ENCODE measurements around the gene GPT2.

The GPT2 gene

GRCh38 chr16:46906360-46907060, 22.3 kb downstream of the GPT2 start:
- in situ Hi-C loops (cut with HindIII; ENCODE audit: low sequenced_read_pairs), result no loop called here
- TF ChIP-seq, protein P1, sequence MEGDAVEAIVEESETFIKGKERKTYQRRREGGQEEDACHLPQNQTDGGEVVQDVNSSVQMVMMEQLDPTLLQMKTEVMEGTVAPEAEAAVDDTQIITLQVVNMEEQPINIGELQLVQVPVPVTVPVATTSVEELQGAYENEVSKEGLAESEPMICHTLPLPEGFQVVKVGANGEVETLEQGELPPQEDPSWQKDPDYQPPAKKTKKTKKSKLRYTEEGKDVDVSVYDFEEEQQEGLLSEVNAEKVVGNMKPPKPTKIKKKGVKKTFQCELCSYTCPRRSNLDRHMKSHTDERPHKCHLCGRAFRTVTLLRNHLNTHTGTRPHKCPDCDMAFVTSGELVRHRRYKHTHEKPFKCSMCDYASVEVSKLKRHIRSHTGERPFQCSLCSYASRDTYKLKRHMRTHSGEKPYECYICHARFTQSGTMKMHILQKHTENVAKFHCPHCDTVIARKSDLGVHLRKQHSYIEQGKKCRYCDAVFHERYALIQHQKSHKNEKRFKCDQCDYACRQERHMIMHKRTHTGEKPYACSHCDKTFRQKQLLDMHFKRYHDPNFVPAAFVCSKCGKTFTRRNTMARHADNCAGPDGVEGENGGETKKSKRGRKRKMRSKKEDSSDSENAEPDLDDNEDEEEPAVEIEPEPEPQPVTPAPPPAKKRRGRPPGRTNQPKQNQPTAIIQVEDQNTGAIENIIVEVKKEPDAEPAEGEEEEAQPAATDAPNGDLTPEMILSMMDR (IDR thresholded peaks at IDR 0.05; ENCODE audit: low read depth, low read length, missing control alignments), result no peak
- H3K4me3 ChIP-seq (ENCODE audit: low read depth, low read length), result no peak overlapping the region
- DNase-seq (ENCODE audit: low read depth), result no peak

DNA sequence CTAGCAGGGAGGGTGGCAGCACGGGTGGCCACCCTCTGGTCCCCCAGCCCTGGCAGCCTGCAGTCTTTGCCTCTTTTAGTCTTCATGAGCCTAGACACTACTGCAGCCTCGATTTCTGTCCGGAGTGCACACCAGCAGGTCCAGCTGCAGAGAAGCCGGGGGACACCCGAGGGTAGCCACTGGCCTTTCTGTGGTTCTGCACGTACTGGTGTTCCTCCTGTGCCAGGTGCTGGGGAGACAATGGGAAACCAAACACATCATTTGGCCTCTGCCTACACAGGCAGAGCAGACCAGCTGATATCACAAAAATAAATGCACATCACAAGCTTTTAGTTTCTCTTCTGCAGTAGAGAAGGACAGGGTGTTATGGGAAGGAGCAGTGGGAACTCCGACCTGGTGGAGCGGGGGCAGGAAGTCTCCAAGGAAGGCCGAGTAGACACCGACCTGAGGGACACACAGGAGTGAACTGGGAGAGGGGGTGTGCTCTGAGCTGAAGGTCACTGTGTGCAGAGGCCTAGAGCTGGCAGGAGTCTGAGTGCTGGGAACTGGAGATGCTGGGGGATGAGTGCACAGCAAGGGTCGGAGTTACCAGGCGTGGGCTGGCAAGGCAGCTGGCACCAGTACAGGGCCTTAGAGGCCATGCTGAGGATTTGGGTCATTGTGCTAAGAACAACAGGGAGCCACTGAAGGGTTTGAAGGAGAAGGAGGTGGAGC, 23.1 kb downstream of the GPT2 start:
- in situ Hi-C loops (cut with HindIII; ENCODE audit: low sequenced_read_pairs), result no loop called here
- H3K4me3 ChIP-seq (ENCODE audit: low read depth, low read length), result no peak overlapping the region
- TF ChIP-seq, protein P1 (IDR thresholded peaks at IDR 0.05; ENCODE audit: low read depth, low read length, missing control alignments), result no peak
- no peak for DNase-seq (ENCODE audit: low read depth)

- DNase-seq (ENCODE audit: low read depth), result peak; percentile 60
Measured at GRCh38 chr16:46908540-46909372, 24.6 kb downstream of the GPT2 start.

DNA sequence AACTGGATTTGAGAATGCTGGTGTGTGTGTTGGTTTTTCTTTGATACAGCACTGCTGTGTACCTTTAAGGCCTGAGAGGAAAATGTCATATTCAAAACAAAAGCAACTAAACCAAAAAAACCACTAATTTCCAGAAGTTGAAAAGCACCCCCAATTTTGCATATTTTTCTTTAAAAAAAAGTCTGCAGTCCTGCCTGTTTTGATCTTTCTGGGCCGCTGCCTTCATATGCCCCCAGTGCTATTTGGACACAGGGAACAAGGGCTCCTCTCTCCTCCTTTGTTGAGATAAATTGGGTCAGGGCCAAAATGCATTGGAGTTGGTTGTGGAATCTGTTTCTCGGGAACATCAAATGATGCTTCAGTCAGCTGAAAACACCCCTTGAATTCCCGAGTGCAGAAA, 26.9 kb downstream of the GPT2 start:
- in situ Hi-C loops (cut with HindIII; ENCODE audit: low sequenced_read_pairs), result no loop called here
- no peak overlapping the region for H3K4me3 ChIP-seq (ENCODE audit: low read depth, low read length)
- TF ChIP-seq, protein P1 (IDR thresholded peaks at IDR 0.05; ENCODE audit: low read depth, low read length, missing control alignments), result no peak
- DNase-seq (ENCODE audit: low read depth), result no peak

More at GRCh38 chr16:46908540-46909372, 24.6 kb downstream of the GPT2 start:
- in situ Hi-C loops (cut with HindIII; ENCODE audit: low sequenced_read_pairs), result no loop called here
- TF ChIP-seq, protein P1 (IDR thresholded peaks at IDR 0.05; ENCODE audit: low read depth, low read length, missing control alignments), result peak; percentile 60
- H3K4me3 ChIP-seq (ENCODE audit: low read depth, low read length), result no peak overlapping the region

DNA sequence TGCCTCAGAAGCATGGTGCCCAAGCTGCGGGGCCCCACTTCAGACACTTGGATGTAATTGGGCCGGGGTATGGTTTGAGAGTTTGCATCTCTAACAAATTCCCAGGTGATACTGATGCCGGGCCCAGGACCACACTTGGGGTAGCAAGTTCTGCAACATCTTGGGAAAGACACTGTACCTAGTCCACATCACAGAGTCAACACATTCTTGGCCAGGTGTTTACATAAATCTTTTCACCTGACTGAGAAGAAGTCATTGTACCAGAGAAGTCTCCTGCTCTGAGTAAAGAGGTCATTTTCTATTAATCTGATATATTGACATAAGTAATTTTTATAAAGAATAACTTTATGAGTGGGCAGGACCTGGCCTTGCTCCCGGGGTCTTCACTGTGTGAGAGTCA, 27.5 kb downstream of the GPT2 start:
- no peak overlapping the region for H3K4me3 ChIP-seq (ENCODE audit: low read depth, low read length)
- TF ChIP-seq, protein P1 (IDR thresholded peaks at IDR 0.05; ENCODE audit: low read depth, low read length, missing control alignments), result no peak
- DNase-seq (ENCODE audit: low read depth), result no peak
- in situ Hi-C loops (cut with HindIII; ENCODE audit: low sequenced_read_pairs), result no loop called here

DNA sequence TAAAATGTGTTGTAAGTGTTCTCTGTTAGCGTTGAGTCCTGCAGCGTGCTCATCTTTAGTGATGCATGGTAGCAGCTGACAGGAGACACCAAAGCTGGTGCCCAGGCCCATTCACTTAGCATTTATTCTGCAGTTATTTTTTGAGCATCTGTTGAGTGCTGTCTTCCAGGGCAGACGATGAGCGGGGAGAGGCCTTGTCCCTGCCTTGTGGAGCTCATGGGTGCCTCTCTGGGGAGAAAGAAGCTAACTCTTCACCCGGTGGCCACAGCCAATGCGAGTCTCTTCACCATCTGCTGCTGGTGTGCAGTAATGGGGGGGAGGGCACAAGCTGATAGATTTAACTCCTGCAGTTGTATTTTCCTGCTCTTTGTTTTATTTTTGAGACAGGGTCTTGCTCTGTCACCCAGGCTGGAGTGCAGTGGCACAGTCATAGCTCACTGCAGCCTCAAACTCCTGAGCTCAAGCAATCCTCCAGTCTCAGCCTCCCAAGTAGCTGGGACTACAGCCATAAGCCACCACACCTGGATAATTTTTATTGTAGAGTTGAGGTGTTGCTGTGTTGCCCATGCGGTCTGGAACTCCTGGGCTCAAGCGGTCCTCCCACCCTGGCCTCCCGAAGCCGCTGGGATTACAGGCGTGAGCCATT, 30.5 kb downstream of the GPT2 start:
- in situ Hi-C loops (cut with HindIII; ENCODE audit: low sequenced_read_pairs), result no loop called here
- TF ChIP-seq, protein P1 (IDR thresholded peaks at IDR 0.05; ENCODE audit: low read depth, low read length, missing control alignments), result no peak
- no peak overlapping the region for H3K4me3 ChIP-seq (ENCODE audit: low read depth, low read length)
- no peak for DNase-seq (ENCODE audit: low read depth)

All from astrocyte of the cerebellum (primary cell).